Ishikawa (cell line): Measurements from ENCODE around the gene ACADL.

ENCODE experiments used
- CEBPB ChIP-seq: IDR thresholded peaks from 2 replicates; pipeline ENCODE4 v1.6.1; 2012
- EP300 ChIP-seq: IDR thresholded peaks from 2 replicates; pipeline ENCODE4 v1.6.1; 2012; ENCODE audit warnings: borderline replicate concordance
- MAX ChIP-seq: IDR thresholded peaks from 2 replicates; pipeline ENCODE4 v1.6.1; 2012
- NFIC ChIP-seq: IDR thresholded peaks from 2 replicates; pipeline ENCODE4 v1.6.1; 2012
- REST ChIP-seq: IDR thresholded peaks from 2 replicates; pipeline ENCODE4 v1.6.1; 2012; ENCODE audit warnings: low read depth, mild to moderate bottlenecking
- TAF1 ChIP-seq: IDR thresholded peaks from 2 replicates; pipeline ENCODE4 v1.6.1; 2012; ENCODE audit warnings: low read depth, mild to moderate bottlenecking

DNA sequence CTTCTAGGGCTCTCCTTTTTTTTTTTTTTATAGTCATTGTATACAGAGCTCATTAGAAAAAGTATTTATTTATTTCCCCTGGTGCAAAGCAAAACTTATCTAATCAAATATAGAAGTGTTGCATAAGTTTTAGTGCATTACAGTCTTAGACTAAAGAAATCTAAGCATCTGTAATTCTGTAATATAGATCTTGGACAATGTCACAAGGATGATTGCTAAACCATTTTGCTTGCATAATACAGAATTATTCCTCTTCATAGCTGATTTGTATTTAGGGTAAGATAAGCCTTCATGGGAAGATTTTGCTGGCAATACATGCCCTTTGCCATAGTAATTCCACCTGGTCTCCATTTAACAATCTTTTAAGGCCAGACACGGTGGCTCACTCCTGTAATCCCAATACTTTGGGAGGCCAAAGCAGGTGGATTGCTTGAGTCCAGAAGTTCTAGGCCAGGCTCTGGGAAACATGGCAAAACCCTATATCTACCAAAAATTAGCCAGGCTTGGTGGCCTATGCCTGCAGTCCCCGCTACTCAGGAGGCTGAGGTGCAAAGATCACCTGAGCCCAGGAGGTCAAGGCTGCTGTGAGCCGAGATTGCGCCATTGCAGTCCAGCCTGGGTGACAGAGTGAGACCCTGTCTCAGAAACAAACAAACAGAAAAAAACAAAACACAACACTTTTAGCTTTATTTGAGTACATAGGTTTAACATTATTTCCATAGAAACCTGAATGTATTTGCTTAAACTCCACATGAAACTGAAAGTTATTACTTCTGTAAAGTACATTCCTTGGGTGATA is 2.2 kb upstream of the ACADL start:
- no peak for TF ChIP-seq TAF1
- TF ChIP-seq CEBPB: no peak
- TF ChIP-seq REST: no peak
- no peak for TF ChIP-seq NFIC
- TF ChIP-seq EP300: no peak
- no peak for TF ChIP-seq MAX
